Endodermal cell (in vitro differentiated cells): ENCODE data around the gene ZNF740. TPM values are rescaled to one million over a fixed set of nuclear protein-coding genes. Genes with fewer than 3 reads are reported as not detected.

Experiments used
- DNase-seq: peaks from one replicate; pipeline ENCODE4 v3.0.0-alpha.2; 2017
- H3K27ac ChIP-seq: 2 replicates; pipeline ENCODE4 v1.5.1; 2013; ENCODE audit warnings: mild to moderate bottlenecking, low read depth, low read length, moderate library complexity
- H3K27me3 ChIP-seq: 2 replicates; pipeline ENCODE4 v1.6.1; 2013; ENCODE audit warnings: mild to moderate bottlenecking, low read length, moderate library complexity; ENCODE audit not compliant: insufficient read depth, control insufficient read depth, poor library complexity, severe bottlenecking
- H3K36me3 ChIP-seq: 2 replicates; pipeline ENCODE4 v1.7.0; 2013; ENCODE audit warnings: mild to moderate bottlenecking, low read length, moderate library complexity; ENCODE audit not compliant: control insufficient read depth, insufficient read depth
- H3K4me1 ChIP-seq: one replicate; pipeline ENCODE4 v1.7.0; 2013; ENCODE audit warnings: low read length; ENCODE audit not compliant: control insufficient read depth, insufficient read depth
- H3K4me3 ChIP-seq: 2 replicates; pipeline ENCODE4 v1.5.1; 2013; ENCODE audit warnings: mild to moderate bottlenecking, low read length, moderate library complexity
- H3K9ac ChIP-seq: 2 replicates; pipeline ENCODE4 v1.6.1; 2013; ENCODE audit warnings: mild to moderate bottlenecking, low read length, moderate library complexity; ENCODE audit not compliant: poor library complexity, severe bottlenecking; ENCODE audit errors: extremely low read depth
- H3K9me3 ChIP-seq: 2 replicates; pipeline ENCODE4 v1.6.1; 2013; ENCODE audit warnings: mild to moderate bottlenecking, low read length, moderate library complexity; ENCODE audit not compliant: control insufficient read depth
- H3K27ac Mint-ChIP-seq: 2 replicates; pipeline ENCODE4 v1.8.0; 2020; ENCODE audit warnings: mixed read lengths
- H3K27me3 Mint-ChIP-seq: 2 replicates; pipeline ENCODE4 v1.8.0; 2021; ENCODE audit warnings: mild to moderate bottlenecking, mixed read lengths; ENCODE audit not compliant: insufficient read depth
- H3K36me3 Mint-ChIP-seq: 2 replicates; pipeline ENCODE4 v1.8.0; 2020; ENCODE audit warnings: low read depth, mixed read lengths
- H3K4me1 Mint-ChIP-seq: 2 replicates; pipeline ENCODE4 v1.8.0; 2020; ENCODE audit warnings: mixed read lengths
- H3K4me3 Mint-ChIP-seq: 2 replicates; pipeline ENCODE4 v1.8.0; 2020; ENCODE audit warnings: mild to moderate bottlenecking, moderate library complexity, mixed read lengths
- H3K9me3 Mint-ChIP-seq: 2 replicates; pipeline ENCODE4 v1.8.0; 2020; ENCODE audit warnings: mild to moderate bottlenecking, mixed read lengths
- WGBS, 2 experiments: methylation state at CpG; one replicate each; pipeline versions ENCODE4 v1.1.5 to v1.1.7; 2013; ENCODE audit warnings: missing lambda C conversion rate in 2 of 2, mixed read lengths in 1 of 2; ENCODE audit not compliant: insufficient coverage in 1 of 2, insufficient read length in 1 of 2; 5-methylcytosine and 5-hydroxymethylcytosine counted together
- total RNA-seq, 2 donors: library from RNA; stranded (reverse); fragmentation: NEBNext Ultra II Directional in 1 of 2; extraction: Animal tissue kit (Norgen Biotek cat#: 25700) in 1 of 2; gene quantifications; 2 replicates in 1 of 2; 3 replicates in 1 of 2; pipeline ENCODE4 v1.2.1, GENCODE V29; 2021
- TF ChIP-seq, protein P1 (sequence below): fragments of 200-600 bp; sonication (generic); conservative IDR thresholded peaks from 2 replicates; pipeline ENCODE4 v1.5.0; 2021; ENCODE audit warnings: antibody characterized with exemption, mild to moderate bottlenecking

ZNF740 gene
- total RNA-seq, 2 donors from 2014 or later = 54.0 to 54.6 TPM

DNA sequence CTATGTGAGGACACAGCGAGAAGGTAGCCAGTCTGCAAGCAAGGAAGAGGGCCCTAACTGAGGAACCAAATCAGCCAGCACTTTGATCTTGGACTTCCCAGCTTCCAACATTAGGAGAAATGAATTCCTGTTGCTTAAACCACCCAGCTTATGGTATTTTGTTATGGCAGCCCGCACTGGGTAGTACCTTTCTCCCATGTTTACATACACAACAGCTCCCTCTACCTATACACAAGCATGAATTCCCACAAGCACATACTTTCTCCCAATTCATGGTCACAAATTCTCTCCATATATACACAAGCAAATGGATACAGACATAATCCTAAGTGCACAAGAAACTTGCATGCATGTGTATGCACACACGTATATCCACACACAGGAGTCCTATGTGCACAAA is 19.2 kb downstream of the ZNF740 start:
- Histone ChIP-seq H3K4me3 (no peak overlapping the region), H3K9me3 (no peaks in the 10 kb centered on the region), H3K27ac (no peak overlapping the region), H3K36me3 (no peaks in the 10 kb centered on the region), H3K9ac (no peak overlapping the region), H3K27me3 (peaks cover 37% of the 10 kb centered on the region), H3K4me1 (no peaks in the 10 kb centered on the region)
- Mint-ChIP-seq H3K27me3 (peaks cover 83% of the 10 kb centered on the region), H3K9me3 (no peaks in the 10 kb centered on the region), H3K27ac (no peak overlapping the region), H3K36me3 (no peaks in the 10 kb centered on the region), H3K4me1 (no peaks in the 10 kb centered on the region), H3K4me3 (no peak overlapping the region)
- 86 to 93% methylated on average over 3 of the region's 3 CpGs for WGBS, 2 experiments
- no peak for DNase-seq
- TF ChIP-seq, protein P1, sequence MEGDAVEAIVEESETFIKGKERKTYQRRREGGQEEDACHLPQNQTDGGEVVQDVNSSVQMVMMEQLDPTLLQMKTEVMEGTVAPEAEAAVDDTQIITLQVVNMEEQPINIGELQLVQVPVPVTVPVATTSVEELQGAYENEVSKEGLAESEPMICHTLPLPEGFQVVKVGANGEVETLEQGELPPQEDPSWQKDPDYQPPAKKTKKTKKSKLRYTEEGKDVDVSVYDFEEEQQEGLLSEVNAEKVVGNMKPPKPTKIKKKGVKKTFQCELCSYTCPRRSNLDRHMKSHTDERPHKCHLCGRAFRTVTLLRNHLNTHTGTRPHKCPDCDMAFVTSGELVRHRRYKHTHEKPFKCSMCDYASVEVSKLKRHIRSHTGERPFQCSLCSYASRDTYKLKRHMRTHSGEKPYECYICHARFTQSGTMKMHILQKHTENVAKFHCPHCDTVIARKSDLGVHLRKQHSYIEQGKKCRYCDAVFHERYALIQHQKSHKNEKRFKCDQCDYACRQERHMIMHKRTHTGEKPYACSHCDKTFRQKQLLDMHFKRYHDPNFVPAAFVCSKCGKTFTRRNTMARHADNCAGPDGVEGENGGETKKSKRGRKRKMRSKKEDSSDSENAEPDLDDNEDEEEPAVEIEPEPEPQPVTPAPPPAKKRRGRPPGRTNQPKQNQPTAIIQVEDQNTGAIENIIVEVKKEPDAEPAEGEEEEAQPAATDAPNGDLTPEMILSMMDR = no peak

- WGBS, 2 experiments = 93 to 100% methylated on average over 1 to 2 of the region's 2 CpGs
- Mint-ChIP-seq H3K4me3 (no peak overlapping the region), H3K9me3 (no peaks in the 10 kb centered on the region), H3K4me1 (no peaks in the 10 kb centered on the region), H3K36me3 (no peaks in the 10 kb centered on the region), H3K27ac (no peak overlapping the region), H3K27me3 (peaks cover 80% of the 10 kb centered on the region)
- Histone ChIP-seq H3K27ac (no peak overlapping the region), H3K4me3 (no peak overlapping the region), H3K9me3 (no peaks in the 10 kb centered on the region), H3K4me1 (no peaks in the 10 kb centered on the region), H3K36me3 (no peaks in the 10 kb centered on the region), H3K9ac (no peak overlapping the region), H3K27me3 (peaks cover 33% of the 10 kb centered on the region)
- TF ChIP-seq, protein P1 = no peak
- DNase-seq = no peak
Measured at GRCh38 chr12:53200107-53200457, 19.6 kb downstream of the ZNF740 start.

DNA sequence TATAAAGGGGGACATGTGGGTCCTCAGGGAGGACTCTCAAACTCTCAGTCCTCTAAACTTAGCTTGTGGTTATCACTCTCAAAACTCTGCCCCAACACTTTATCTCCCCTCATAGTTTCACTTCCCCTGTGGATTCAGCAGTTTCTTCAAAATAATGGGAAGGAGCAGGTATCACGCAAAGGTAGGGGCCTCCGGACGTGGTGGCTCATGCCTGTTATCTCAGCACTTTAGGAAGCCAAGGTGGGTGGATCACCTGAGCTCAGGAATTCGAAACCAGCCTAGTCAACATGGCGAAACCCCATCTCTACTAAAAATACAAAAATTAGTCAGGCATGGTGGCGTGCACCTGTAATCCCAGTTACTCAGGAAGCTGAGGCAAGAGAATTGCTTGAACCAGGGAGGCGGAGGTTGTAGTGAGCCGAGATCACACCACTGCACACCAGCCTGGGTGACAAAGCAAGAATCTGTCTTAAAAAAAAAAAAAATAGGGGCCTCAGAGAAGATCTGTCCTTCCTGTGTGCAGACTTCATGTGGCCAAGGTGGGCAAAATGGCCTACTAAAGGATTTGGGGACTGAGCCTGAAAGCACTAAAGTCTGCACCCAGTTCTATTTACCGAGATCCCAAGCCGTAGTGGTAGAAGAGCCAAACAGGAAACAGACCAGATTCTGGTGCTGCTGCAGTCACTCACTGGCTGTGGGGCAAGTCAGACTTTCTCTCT is 20.1 kb downstream of the ZNF740 start:
- Mint-ChIP-seq H3K9me3 (no peaks in the 10 kb centered on the region), H3K4me3 (no peak overlapping the region), H3K36me3 (no peaks in the 10 kb centered on the region), H3K27me3 (peaks cover 77% of the 10 kb centered on the region), H3K4me1 (no peaks in the 10 kb centered on the region), H3K27ac (no peak overlapping the region)
- Histone ChIP-seq H3K4me3 (no peak overlapping the region), H3K4me1 (no peaks in the 10 kb centered on the region), H3K9ac (no peak overlapping the region), H3K9me3 (no peaks in the 10 kb centered on the region), H3K36me3 (no peaks in the 10 kb centered on the region), H3K27ac (no peak overlapping the region), H3K27me3 (peaks cover 27% of the 10 kb centered on the region)
- 85 to 86% methylated on average over 8 to 10 of the region's 10 CpGs for WGBS, 2 experiments
- TF ChIP-seq, protein P1 = no peak
- no peak for DNase-seq
